DOHH2 (cell line): ENCODE results near the gene ERC2.

Experiments used
- EZH2phosphoT487 ChIP-seq: fragments of 200-600 bp; sonication (generic); IDR thresholded peaks from 2 replicates; pipeline ENCODE4 v1.6.1; 2017; ENCODE audit warnings: borderline replicate concordance, mild to moderate bottlenecking, antibody characterized with exemption, low read length, moderate library complexity, mixed read lengths
- TF ChIP-seq, protein P1 (sequence below): fragments of 200-600 bp; sonication (generic); IDR thresholded peaks from one replicate; pipeline ENCODE4 v1.5.1; 2014; ENCODE audit warnings: antibody characterized with exemption, mild to moderate bottlenecking, low read depth, low read length; ENCODE audit not compliant: poor library complexity, severe bottlenecking

DNA sequence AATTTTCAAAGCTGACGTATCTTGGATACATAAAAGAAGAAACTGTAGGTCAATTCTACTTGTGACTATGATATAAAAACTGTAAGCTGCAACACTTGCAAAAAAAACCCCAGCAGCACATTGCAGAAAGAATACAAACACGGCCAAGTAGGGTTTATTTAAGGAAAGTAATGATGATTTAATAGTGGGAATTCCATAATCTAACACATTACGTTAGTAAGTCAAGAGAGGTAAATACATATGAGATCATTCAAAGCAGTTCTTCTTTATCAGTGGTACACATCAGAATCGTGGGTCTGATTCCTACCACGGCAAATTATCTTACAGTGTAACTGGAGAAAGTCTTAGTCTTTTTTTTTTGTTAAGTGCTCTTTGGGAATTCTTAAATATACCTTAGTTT lies 688.7 kb downstream of the ERC2 start:
- TF ChIP-seq EZH2phosphoT487 = no peak
- TF ChIP-seq, protein P1, sequence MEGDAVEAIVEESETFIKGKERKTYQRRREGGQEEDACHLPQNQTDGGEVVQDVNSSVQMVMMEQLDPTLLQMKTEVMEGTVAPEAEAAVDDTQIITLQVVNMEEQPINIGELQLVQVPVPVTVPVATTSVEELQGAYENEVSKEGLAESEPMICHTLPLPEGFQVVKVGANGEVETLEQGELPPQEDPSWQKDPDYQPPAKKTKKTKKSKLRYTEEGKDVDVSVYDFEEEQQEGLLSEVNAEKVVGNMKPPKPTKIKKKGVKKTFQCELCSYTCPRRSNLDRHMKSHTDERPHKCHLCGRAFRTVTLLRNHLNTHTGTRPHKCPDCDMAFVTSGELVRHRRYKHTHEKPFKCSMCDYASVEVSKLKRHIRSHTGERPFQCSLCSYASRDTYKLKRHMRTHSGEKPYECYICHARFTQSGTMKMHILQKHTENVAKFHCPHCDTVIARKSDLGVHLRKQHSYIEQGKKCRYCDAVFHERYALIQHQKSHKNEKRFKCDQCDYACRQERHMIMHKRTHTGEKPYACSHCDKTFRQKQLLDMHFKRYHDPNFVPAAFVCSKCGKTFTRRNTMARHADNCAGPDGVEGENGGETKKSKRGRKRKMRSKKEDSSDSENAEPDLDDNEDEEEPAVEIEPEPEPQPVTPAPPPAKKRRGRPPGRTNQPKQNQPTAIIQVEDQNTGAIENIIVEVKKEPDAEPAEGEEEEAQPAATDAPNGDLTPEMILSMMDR = no peak
